HepG2 (cell line): ENCODE measurements around the gene ARG2. TPM values are rescaled to one million over a fixed set of nuclear protein-coding genes. Genes with fewer than 3 reads are reported as not detected.
A peak's percentile ranks its signal among the peaks of the same experiment; 100 is the strongest.

Experiments used
- ATAD3A ChIP-seq: sonication (generic); formaldehyde crosslinking; IDR thresholded peaks from 2 replicates; pipeline ENCODE4 v1.4.0; 2020; ENCODE audit warnings: missing genetic modification reagents
- BCLAF1 ChIP-seq: fragments of 450-650 bp; IDR thresholded peaks from 2 replicates; pipeline ENCODE4 v1.6.1; 2017; ENCODE audit warnings: mild to moderate bottlenecking
- CENPBD1 ChIP-seq: sonication (generic); formaldehyde crosslinking; IDR thresholded peaks from 2 replicates; pipeline ENCODE4 v1.8.0; 2022; ENCODE audit warnings: missing genetic modification reagents, low read depth, mild to moderate bottlenecking, borderline replicate concordance
- FOXP4 ChIP-seq: sonication (generic); formaldehyde crosslinking; IDR thresholded peaks from 2 replicates; pipeline ENCODE4 v1.4.0; 2020; ENCODE audit warnings: missing genetic modification reagents
- GATAD1 ChIP-seq: IDR thresholded peaks from 2 replicates; pipeline ENCODE4 v1.6.1; 2016; ENCODE audit warnings: missing genetic modification reagents, missing compliant biosample characterization
- MXD4 ChIP-seq: IDR thresholded peaks from 2 replicates; pipeline ENCODE4 v1.6.1; 2016; ENCODE audit warnings: mild to moderate bottlenecking, missing biosample characterization, missing genetic modification reagents
- MYC ChIP-seq: sonication (generic); formaldehyde crosslinking; IDR thresholded peaks from 2 replicates; pipeline ENCODE4 v1.9.0; 2021; ENCODE audit warnings: missing genetic modification reagents, borderline replicate concordance
- NONO ChIP-seq, 2 experiments: fragments of 450-650 bp in 1 of 2; sonication (generic) in 1 of 2; formaldehyde crosslinking in 1 of 2; IDR thresholded peaks in 1 of 2; conservative IDR thresholded peaks in 1 of 2; 2 replicates each; pipeline versions ENCODE4 v1.6.1 to v1.8.0; 2017 to 2022; ENCODE audit warnings: mild to moderate bottlenecking in 1 of 2, missing genetic modification reagents in 1 of 2, moderate library complexity in 1 of 2
- PRDM4 ChIP-seq: sonication (generic); formaldehyde crosslinking; IDR thresholded peaks from 2 replicates; pipeline ENCODE4 v1.9.0; 2021; ENCODE audit warnings: missing genetic modification reagents, borderline replicate concordance
- SALL2 ChIP-seq: sonication (generic); formaldehyde crosslinking; IDR thresholded peaks from 2 replicates; pipeline ENCODE4 v1.8.1; 2023; ENCODE audit warnings: mild to moderate bottlenecking, missing genetic modification reagents, inconsistent platforms
- SATB2 ChIP-seq: sonication (generic); formaldehyde crosslinking; IDR thresholded peaks from 2 replicates; pipeline ENCODE4 v1.5.0; 2020; ENCODE audit warnings: missing genetic modification reagents
- SRSF1 ChIP-seq: fragments of 200-400 bp; formaldehyde crosslinking; optimal IDR thresholded peaks from 2 replicates; pipeline ENCODE3; 2017; ENCODE audit warnings: mild to moderate bottlenecking, low read depth, low read length, moderate library complexity
- TARDBP ChIP-seq: sonication (generic); formaldehyde crosslinking; IDR thresholded peaks from 2 replicates; pipeline ENCODE4 v1.8.0; 2022; ENCODE audit warnings: mild to moderate bottlenecking, missing genetic modification reagents
- THYN1 ChIP-seq: sonication (generic); formaldehyde crosslinking; IDR thresholded peaks from 2 replicates; pipeline ENCODE4 v1.8.1; 2023; ENCODE audit warnings: low read depth, mild to moderate bottlenecking, moderate library complexity, missing genetic modification reagents, borderline replicate concordance
- YY1 ChIP-seq: IDR thresholded peaks from 2 replicates; pipeline ENCODE4 v1.6.1; 2011; ENCODE audit warnings: low read length, low read depth, moderate library complexity, mild to moderate bottlenecking; ENCODE audit not compliant: insufficient read depth, insufficient replicate concordance
- ZBTB26 ChIP-seq: IDR thresholded peaks from 2 replicates; pipeline ENCODE4 v1.6.1; 2016; ENCODE audit warnings: missing compliant biosample characterization, missing genetic modification reagents, borderline replicate concordance
- ZNF33A ChIP-seq: sonication (generic); formaldehyde crosslinking; IDR thresholded peaks from 2 replicates; pipeline ENCODE4 v1.5.1; 2020; ENCODE audit warnings: missing genetic modification reagents, mild to moderate bottlenecking, moderate library complexity, borderline replicate concordance
- ZNF44 ChIP-seq: sonication (generic); formaldehyde crosslinking; IDR thresholded peaks from 2 replicates; pipeline ENCODE4 v1.5.1; 2020; ENCODE audit warnings: mild to moderate bottlenecking, missing genetic modification reagents
- ZNF446 ChIP-seq: sonication (generic); formaldehyde crosslinking; IDR thresholded peaks from 2 replicates; pipeline ENCODE4 v1.5.0; 2020; ENCODE audit warnings: mild to moderate bottlenecking, missing genetic modification reagents
- ZNF484 ChIP-seq: sonication (generic); formaldehyde crosslinking; IDR thresholded peaks from 2 replicates; pipeline ENCODE4 v1.5.1; 2020; ENCODE audit warnings: mild to moderate bottlenecking, low read depth, missing genetic modification reagents, borderline replicate concordance
- ZNF768 ChIP-seq: sonication (generic); formaldehyde crosslinking; IDR thresholded peaks from 2 replicates; pipeline ENCODE4 v1.4.0; 2020; ENCODE audit warnings: missing genetic modification reagents
- polyA plus RNA-seq, 8 experiments: library from polyadenylated mRNA; depleted of rRNA in 3 of 8; stranded (reverse) in 7 of 8; unstranded in 1 of 8; fragments of >200 nt; fragmentation: Illumina TruSeq in 4 of 8; extraction: Trizol in 4 of 8; gene quantifications; 2 replicates each; pipeline versions ENCODE4 v1.2.1 to v1.2.3, GENCODE V29; 2011 to 2016; ENCODE audit warnings: low read depth in 4 of 8, missing spikeins in 1 of 8, mixed read lengths in 1 of 8; ENCODE audit not compliant: insufficient read depth in 1 of 8
- total RNA-seq, 5 experiments: library from RNA; depleted of rRNA; stranded (reverse); fragments of >200 nt; fragmentation: Illumina TruSeq; extraction: Trizol; gene quantifications; 2 replicates each; pipeline ENCODE4 v1.2.3, GENCODE V29; 2016; ENCODE audit warnings: low read depth in 1 of 5

Gene ARG2
- total and polyA plus RNA-seq, 2 of the 13 experiments (the other 11 are each of a cell fraction or from before 2014, with no cell fraction given), result 37.5 to 73.6 TPM

- TF ChIP-seq FOXP4 (CRISPR knock-in tag), result no peak
- TF ChIP-seq ZNF484 (CRISPR knock-in tag), result no peak
- no peak for TF ChIP-seq NONO (IDR thresholded peaks at IDR 0.05)
- 0 out of 2 replicates have a peak, but pooled peaks have one; percentile 3 for TF ChIP-seq NONO (CRISPR knock-in tag; conservative IDR thresholded peaks at IDR 0.05)
- no peak; the same call in 1 of the 2 replicates for TF ChIP-seq MXD4 (CRISPR knock-in tag)
- TF ChIP-seq CENPBD1, result no peak
- no peak for TF ChIP-seq SALL2
- TF ChIP-seq THYN1, result no peak
- TF ChIP-seq ZNF44, result no peak
- 0 out of 2 replicates have a peak, but pooled peaks have one; percentile 27 for TF ChIP-seq ZBTB26 (CRISPR knock-in tag)
- TF ChIP-seq YY1, result peak; percentile 86
- peak; percentile 56 for TF ChIP-seq GATAD1
- TF ChIP-seq MYC (CRISPR knock-in tag), result peak; percentile 52; the same call in 1 of the 2 replicates
- no peak for TF ChIP-seq ZNF33A (CRISPR knock-in tag)
- TF ChIP-seq ZNF768 (CRISPR knock-in tag), result no peak
- TF ChIP-seq SRSF1, result no peak
- no peak for TF ChIP-seq ATAD3A (CRISPR knock-in tag)
- no peak for TF ChIP-seq SATB2 (CRISPR knock-in tag)
- TF ChIP-seq BCLAF1, result no peak
- TF ChIP-seq TARDBP (CRISPR knock-in tag), result no peak
- TF ChIP-seq PRDM4 (CRISPR knock-in tag), result no peak
- no peak for TF ChIP-seq ZNF446
These were observed 75.8 kb downstream of the ARG2 start, which contains the start of gene RDH11 (continued) for GRCh38 chr14:67695394-67695949.
